Gastrocnemius medialis (tissue), 4 donors: ENCODE results near the gene HAGH.

ENCODE experiments used
- CTCF ChIP-seq, 5 experiments: fragments of 450-650 bp in 3 of 5; fragments of 200-600 bp in 2 of 5; sonication (generic) in 2 of 5; IDR thresholded peaks in 4 of 5; conservative IDR thresholded peaks in 1 of 5; 1 replicate in 4 of 5; 2 replicates in 1 of 5; pipeline ENCODE4 v1.5.1; 2016 to 2019; ENCODE audit warnings: antibody characterized with exemption in 5 of 5, mild to moderate bottlenecking in 3 of 5, moderate library complexity in 3 of 5
- POLR2A ChIP-seq, 2 donors: fragments of 450-650 bp; IDR thresholded peaks; one replicate each; pipeline ENCODE4 v1.6.1; 2017; ENCODE audit warnings: antibody characterized with exemption in 2 of 2, mild to moderate bottlenecking in 2 of 2, moderate library complexity in 2 of 2

GRCh38 chr16:1830213-1830612, 3.6 kb upstream of the HAGH start:
- TF ChIP-seq CTCF (IDR thresholded peaks at IDR 0.05 in 4 of 5, conservative IDR thresholded peaks at IDR 0.05 in 1 of 5) (no peak), POLR2A (IDR thresholded peaks at IDR 0.05) (no peak)
